HG03457 (cell line): ENCODE measurements around the gene PSD.

Experiments
- ATAC-seq: cut with Tn5 transposase; IDR thresholded peaks from one replicate; pipeline ENCODE4 v1.9.1; 2021; ENCODE audit warnings: moderate number of reproducible peaks; ENCODE audit not compliant: unreplicated experiment

PSD gene

DNA sequence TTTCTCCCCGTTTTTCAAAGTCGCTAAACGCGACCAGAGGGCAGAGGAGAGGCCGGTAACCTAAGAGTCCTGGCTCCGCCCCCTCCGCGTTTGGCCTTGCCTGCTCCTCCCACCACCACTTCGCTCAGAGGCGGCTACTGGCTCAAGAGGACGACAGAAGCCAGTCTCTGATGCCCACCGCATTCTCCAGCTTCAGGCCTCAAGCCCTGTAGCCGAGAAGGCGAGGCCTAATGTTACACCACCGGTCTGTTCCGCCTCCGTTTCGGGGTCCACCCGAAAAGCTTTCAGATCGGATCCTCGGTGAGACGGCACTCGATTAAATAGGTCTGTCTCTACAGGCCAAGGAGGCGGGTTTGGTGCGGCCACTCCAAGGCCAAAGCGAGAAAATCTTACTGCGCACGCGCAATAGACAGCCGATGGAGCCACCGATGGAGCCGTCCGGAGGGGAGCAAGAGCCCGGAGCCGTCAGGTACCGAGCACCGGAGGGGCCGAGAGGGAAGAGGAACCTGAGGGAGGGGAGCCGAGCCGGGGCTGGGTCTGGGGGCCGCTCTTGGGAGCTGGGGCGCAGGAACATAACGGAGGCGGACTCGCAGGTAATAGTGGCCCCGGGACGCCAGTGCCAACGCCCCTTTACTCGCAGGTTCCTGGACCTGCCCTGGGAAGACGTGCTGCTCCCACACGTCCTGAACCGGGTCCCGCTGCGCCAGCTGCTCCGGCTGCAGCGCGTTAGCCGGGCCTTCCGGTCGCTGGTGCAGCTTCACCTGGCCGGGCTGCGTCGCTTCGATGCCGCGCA lies 2.3 kb upstream of the PSD start, which contains the start of gene FBXL15:
Gene FBXL15 (plus strand): TSS at position 123 of the 793 bp plus-strand sequence. CDS start 294 bp downstream, at position 417.
- peak; percentile 48 for ATAC-seq

DNA sequence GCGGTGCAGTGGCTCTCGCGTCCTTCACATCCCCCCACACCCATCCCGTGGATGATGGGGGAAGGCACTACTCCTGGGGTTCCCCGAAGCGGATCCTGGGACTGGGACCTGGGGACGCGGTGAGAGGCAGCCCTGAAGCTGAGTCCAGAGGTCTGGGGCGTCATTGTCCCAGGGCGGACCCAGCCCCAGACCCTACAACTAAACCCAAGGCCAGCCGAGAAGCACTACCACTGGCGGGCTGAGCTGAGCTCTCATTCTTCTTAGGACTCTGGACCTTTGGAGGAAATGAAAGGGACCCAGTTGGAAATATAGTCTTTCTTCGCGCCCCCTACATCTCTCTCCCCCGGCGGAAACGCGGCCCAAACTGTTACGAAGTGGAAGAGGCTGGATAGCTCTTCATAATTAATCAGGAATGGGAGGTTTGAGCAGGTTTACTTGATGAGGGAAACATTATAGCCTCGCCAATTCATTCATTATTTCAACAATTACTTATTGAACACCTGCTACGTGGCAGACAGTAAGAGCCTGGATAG lies 1.7 kb upstream of the PSD start:
- ATAC-seq, result no peak

DNA sequence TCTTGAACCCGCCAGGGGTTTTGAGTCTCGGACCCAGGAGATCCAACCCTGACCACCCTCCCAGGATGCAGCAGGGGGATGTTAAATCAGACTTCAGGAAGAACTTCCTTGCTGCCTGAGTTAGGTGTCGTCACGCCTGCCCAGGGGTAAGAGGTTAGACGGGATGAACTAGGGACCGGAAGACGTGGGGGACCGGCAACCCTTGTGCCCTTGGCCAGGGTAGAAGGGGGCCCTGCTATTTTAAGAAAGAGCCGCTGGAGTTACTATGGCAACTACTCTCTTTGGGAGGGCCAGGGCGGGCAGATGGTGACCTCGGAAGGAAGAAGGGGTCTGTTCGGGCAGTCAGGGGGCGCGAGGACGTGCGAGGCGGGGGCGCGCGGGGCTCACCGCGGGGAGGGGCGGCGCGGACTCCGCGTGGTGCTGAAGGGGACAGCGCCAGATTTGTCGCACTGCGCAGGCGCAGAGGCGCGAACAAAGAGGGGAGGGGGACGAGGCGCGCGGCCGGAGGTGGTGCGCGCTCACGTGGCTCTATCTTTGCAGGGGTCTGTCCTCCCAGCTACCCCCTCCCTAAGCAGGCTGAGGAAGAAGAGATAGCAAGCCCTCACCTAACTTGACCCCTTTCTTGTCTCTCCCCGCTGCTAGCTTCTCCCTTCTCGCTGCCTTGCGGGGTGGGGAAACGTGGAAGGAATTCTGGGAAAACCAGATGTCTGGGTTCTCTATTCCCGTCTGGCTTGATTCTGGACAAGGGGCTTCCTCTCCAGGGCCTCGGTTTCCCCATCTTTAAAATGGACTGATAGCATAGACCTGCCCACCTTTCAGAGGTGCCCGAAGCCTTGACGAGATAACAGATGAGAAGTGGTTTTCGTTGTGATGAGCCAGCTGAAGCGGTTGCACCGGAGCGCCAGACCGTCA lies 940 bp upstream of the PSD start:
- no peak for ATAC-seq

DNA sequence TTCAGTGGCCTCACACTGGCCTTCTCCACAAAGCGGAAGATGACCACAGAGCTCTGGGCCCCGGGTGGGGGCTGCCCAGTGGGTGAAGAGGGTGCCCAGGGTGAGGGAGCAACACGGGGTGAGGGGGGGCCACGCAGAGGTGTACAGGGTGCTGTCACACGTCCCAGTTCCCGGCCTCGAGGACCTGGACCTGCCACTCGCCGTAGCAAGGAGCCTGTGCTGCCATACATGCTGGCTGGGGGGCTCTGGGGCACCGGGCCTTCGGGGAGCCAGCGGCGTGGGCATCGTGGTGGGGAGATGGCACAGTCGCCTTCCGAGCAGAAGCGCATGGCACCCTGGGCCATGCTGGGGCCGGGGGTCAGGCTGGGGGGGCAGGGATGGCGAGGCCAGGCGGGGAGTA lies 1.9 kb downstream of the PSD start:
- no peak for ATAC-seq

DNA sequence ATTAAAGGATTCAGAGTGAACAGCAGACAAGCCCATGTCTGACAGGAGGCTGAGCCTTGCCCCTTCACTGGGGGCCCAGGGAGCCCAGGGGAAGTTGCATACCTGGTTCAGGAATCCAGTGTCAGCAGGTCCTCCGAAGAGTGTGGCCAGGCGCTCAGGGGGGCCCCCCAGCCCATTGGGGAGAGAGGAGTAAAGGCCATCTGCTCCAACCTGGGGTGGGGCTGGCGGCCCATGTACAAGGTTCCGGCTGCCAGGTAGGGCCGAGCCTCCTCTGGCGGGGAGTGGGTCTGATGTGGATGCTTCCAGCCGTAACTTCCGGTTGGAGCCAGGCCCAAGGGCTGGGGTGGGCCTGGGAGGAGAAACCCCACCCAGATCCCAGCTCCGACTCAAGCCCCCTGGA lies 2.3 kb downstream of the PSD start:
- no peak for ATAC-seq

DNA sequence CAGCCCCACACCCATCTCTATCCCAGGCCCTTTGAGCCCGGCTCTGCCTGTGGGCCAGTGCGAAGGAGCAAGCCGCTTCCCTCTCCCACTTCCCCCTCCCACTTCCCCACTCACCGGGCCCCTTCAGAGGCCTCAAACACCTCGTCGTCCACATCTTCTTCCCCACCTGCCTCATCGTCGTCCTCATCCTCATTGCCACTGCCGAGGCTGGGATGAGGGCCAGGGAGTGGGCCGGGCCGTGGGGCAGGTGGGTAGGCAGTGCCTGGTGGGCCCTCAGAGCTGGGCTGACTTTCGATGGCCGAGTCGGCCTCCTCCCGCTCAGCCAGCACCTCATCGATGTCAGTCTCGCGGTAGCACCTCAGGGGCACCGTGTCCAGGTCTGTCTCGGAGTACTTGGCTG lies 3.8 kb downstream of the PSD start:
- ATAC-seq, result no peak

DNA sequence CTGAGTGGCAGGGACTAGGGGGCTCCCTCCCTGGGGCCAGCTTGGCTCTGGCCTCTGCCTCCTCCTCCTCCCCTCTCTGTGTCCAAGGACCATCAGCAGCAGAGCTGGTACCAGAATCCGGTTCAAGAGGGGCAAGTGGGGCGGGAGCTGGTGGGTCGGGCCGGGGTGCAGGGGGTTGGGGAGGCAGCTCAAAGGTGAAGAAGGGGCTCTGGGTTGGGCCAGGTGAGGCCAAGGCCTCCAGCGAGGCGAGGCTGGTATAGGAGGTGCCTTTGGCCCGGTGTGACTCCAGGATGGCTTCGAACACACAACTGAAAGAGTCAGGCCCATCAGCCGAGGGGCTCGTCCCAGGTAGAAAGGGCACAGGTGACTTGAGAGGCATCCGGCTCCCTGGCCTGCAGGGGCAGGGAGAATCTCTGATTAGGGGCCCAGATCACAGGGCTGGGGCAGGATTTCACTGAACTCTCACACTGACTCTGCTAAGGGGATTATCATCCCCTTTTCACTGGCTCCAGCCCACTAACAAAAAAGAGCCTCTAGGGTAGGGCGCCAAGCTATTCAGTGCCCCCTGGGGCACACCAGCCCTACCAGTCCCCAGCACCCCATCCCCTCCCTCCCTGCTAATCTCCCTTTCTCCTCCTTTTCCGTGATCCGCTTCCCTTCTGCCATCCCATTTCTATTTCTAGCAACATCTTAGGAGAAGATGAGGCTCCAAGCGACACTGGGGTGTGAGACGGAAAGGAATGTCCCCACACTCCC lies 4.6 kb downstream of the PSD start:
- no peak for ATAC-seq

DNA sequence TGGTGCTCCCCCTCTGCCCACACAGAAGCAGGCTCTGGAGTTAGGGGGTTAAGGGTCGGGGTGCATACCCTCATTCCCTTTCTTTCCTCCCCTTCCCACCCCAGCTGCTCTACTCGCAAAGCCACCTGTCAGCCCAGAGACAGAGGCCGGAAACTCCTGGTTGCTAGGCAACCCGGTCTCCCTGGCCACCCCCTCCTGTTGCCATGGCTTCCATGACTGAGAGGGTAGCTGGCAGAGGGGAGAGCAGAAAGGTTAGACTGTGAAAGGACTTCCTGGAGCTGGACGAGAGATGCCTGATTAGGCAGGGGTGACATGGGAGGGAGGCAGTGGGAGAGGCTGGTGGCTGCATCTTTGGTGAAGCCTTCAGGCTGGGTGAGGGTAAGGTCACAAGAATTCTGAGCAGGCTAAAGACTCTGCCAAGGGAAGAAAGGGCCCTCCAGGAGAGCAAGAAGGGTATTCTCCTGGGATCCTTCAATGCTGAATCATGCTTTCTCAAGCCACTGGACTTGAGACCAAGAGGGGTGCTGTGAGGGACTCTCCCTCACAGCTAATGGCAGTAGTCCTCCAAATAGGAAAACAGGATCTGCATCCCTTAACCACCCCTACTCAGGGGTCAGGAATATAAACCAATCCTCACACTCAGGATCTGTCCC lies 5.4 kb downstream of the PSD start:
- ATAC-seq, result no peak

DNA sequence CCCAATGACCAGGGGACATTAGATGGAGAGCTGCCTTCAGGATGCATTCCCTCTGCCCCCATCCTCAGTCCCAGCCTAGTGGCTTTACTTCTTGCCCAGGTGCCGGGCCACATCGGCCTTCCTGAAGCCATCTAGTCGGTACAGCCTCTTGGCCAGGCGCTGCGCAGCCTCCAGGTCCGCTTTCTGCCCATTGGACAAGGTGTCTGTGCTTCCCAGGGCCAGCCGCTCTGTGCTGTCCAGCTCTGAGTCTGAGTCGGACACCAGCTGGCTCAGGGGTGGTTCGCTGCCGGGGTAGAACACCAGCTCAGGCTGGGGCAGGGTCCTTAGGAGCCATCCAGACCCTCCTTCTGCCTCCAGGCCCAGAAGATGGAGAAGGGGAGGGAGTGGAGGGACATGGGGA lies 6.3 kb downstream of the PSD start:
- no peak for ATAC-seq

DNA sequence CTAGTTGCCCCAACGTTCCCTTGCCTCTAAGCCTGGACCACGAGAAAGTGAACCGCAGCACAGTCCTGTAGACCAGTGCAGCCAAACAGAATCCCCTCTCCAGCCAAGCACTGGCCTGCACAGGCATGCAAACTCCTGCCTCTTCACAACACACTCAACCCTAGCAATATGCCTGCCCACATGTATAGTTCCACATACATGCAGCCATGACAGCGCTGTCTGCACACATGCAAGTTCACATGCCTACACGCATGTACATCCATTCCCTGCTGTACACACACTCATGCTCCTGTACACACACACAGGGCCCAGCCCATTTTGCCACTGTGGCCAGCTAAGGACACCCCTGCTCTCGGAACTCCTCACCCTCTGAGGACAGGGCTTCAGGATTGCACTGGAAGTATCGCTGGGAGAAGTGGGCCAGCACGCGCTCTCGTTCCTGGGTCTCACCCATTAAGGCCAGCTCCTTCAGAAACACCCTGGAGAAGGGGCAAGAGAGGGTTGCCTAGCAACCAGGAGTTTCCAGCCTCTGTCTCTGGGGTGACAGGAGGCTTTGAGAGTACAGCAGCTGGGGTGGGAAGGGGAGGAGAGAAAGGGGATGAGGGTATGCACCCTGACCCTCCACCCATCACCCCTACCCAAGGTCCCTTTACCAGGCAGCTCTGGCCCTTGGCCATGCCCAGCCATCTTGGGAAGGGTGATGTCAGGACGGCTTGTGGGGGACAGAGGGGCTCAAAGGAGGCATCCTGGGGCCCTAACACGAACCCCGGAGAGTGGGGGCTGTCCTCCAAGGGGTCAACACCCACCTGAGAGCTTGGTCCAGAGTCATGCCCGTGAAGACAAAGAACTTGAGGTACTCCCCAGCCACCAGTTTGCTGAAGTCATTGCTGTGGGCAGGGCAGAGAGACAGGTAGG lies 7.0 kb downstream of the PSD start:
- ATAC-seq, result no peak

DNA sequence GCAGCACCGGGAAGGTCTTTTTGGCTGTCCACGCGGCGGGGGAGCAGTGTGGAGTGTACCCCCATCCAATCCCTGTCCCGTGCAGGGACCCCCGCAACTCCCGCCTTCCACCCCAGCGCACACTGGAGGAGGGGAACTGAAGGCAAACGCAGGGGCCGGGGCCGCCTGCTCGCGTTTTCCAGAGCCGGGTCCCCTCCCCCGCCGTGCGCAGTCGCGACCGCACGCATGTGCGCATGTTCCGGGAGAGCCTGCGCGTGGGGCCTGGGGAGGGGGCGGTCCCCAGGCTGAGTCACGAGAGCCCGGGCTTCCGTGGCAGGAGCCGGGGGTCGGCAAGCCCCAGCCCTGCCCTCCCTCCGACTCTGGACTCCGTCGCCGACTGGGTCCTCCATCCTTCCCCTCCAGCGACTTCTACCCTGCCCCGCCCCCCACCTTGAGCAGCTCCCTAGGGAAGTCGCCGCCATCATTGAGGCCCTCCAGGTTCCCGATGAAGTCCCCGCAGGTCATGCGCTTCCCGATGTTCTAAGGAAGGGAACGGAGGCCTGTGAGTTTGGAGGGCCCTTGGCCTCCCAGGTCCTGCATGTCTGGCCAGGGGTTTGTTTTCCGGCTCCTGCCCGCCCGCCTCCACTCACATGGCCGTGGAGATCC lies 8.0 kb downstream of the PSD start:
- ATAC-seq, result no peak

DNA sequence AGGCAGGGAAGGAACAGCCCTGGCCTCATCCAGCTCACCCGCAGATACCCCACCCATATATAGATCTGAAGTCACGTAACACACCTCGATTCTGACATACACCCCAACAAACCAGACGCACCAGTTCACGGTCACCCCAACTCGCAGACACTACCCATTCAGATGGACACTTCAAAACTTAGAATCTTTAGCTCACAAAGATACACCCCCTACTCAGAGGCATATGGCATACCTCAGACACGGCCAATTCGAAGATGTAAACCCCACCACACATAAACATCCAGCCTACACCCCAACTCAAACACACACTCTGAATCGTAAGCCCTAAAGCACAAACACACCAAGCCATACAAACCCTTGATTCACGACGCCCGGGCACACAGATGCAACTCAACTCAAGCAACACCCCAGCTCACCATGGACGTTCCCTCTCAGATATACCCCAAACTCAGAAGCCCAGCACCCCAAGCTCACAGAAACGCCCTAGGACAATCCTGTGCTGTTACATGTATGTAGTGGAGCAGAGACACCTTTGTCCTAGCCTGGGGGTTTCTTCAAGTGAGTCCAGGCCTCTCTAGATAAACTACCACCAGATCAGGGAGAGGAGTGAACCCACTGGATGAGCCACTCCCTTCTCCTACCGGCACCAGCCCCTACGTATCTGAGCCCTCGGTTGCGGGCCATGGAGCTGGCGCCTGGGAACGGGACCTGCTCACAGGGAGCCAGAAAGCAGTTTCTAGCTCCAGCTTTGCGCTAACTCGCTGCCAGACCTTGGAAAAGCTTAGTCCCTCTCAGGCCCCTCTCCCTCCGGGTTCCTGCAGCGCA lies 8.8 kb downstream of the PSD start:
- no peak for ATAC-seq

DNA sequence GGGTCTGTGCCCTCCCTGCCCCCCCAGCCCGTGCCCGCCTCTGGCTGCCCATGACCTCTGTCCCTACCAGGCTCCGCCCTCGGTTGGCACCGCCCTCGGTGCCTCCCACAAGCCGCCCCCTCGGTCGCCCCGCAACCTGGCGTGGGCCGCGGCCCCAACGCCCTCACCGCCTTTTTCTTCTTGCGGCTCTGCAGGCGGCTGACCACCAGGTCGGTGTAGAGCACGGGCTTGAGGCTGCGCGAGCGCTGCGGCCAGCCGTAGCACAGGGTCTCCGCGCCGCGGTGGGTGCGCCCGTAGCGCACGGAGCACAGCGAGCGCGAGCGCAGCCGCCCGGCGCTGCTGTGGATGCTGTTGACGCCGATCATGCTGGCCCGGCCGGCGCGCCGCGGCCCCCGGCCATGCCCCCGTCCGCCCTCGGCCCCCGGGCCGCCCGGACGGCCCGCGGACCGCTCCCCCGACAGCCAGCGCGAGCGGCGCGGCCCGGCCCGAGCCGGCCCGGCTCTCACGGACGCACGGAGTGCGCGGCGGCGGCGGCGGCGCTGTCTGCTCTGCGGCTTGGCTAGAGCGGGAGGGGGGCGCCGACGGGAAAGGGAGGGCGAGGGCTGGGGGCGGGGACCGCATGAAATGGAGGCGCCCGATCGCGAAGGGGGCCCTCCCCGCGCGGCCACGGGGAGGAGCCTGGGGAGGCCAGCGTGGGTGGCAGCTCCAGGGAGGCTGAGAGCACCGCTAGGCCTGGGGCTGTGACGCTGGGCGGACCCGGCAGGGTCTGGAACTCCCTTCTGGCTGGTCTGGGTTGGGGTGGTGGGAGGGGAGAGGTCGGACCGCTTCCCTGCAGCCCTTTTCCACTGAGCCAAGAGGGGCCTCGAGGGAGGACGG lies 9.6 kb downstream of the PSD start:
- ATAC-seq, result no peak

DNA sequence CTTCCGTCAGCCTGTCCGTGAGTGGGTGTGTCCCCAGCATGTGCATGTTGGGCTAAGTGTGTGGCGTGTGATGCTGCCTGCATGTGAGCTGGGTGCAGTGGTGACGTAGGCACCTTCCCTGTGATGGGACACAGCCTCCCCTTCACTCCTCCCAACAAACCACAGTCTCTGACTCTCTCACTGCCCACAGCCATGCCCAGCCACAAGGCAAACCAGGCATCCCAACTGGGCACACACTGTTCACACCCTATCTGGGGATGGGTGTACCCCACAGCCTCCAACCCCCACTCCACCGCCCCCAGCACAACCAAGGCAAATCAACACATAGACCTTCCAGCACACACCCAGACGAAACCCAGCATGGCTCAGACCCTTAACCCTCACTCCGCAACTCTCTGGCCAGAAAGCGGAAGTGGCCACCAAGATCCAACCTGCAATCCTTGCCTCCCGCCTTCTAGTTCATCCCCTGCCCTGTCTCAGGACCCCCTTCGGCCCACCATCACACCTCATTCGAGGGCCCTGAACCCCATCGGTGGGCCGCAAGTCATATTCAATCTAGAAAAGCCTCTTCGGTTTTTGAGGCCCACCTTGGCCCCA lies 10.4 kb downstream of the PSD start:
- ATAC-seq, result no peak

DNA sequence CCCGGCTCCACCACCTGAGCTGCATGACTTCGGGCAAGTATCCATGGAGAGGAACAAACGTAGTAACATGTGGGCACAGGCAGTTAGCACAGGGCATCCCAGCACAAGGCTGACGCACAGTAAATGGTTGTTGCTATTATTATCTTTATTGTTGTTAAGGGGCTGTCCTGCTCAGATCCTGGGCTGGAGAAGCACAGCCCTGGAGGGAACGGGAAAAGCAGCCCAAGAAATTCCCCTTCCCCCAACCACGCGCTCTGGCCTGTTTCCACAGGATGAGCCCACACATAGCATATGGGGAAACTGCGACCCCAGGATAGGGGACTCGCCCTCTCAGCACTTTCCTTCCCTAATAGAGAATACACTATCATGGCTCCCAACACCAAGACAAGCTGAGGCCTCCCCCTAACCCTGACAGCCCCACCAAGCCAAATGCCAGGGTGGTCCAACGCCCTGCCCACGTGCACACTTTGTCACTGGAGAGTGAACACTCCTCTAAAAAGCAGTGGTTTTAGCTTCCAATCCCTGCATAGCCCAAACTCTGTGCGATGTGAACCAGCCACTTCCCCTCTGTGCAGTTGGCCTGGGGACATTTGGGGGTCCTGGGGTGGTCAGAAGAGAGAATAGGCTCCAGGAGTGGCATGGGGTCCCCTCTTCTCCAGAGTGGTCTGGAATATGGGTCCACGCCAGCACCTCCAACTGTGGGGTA lies 11.0 kb downstream of the PSD start:
- ATAC-seq, result no peak

DNA sequence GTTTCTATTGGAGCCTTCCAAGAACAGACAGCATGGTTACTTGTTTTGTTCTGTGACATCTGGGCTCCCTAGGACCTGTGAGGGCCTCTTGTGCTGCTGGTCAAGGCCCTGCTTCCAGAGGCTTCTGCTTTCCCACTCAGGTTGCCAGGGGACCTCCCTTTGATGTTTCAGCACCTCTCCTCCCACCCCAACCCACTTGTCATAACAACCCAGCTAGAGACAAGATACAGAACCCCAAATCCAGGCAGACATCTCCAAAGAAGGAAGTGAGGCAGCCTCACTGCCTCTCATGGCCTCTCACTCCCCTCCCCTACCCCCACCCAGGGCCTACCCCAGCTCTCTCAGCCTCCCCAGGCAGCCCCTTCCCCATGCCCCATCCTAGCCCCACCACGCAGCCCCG lies 11.8 kb downstream of the PSD start:
- ATAC-seq, result no peak
